OCI-LY1 (cell line): ENCODE results near the gene CDH4.

Experiments
- H2AFZ ChIP-seq: fragments of 200-600 bp; sonication (generic), shearing (Covaris generic); 2 replicates; pipeline ENCODE4 v1.6.0; 2014; ENCODE audit warnings: antibody characterized with exemption, mild to moderate bottlenecking, low read length
- H3F3A ChIP-seq: fragments of 200-600 bp; sonication (generic), shearing (Covaris generic); 2 replicates; pipeline ENCODE4 v1.6.0; 2014; ENCODE audit warnings: mild to moderate bottlenecking, antibody characterized with exemption, low read length, moderate library complexity; ENCODE audit not compliant: insufficient read depth
- H3K27ac ChIP-seq: fragments of 200-600 bp; sonication (generic); 2 replicates; pipeline ENCODE4 v1.5.1; 2014; ENCODE audit warnings: low read length, mixed run types, mild to moderate bottlenecking, low read depth; ENCODE audit not compliant: poor library complexity, severe bottlenecking
- H3K27me3 ChIP-seq: fragments of 200-600 bp; sonication (generic); 2 replicates; pipeline ENCODE4 v1.6.0; 2014; ENCODE audit warnings: antibody characterized with exemption, mild to moderate bottlenecking, low read length, moderate library complexity; ENCODE audit not compliant: insufficient read depth
- H3K36me3 ChIP-seq: fragments of 200-600 bp; sonication (generic); 2 replicates; pipeline ENCODE4 v1.6.1; 2014; ENCODE audit warnings: mild to moderate bottlenecking, antibody characterized with exemption, low read length, moderate library complexity, mixed read lengths; ENCODE audit not compliant: insufficient read depth
- H3K4me1 ChIP-seq: fragments of 200-600 bp; sonication (generic); 2 replicates; pipeline ENCODE4 v1.5.1; 2014; ENCODE audit warnings: mild to moderate bottlenecking, low read length, moderate library complexity; ENCODE audit not compliant: insufficient read depth, severe bottlenecking
- H3K4me2 ChIP-seq: fragments of 200-600 bp; sonication (generic), shearing (Covaris generic); 2 replicates; pipeline ENCODE4 v1.6.1; 2014; ENCODE audit warnings: low read length
- H3K4me3 ChIP-seq: fragments of 200-600 bp; sonication (generic); 2 replicates; pipeline ENCODE4 v1.5.1; 2014; ENCODE audit warnings: low read length, low read depth, mild to moderate bottlenecking, mixed read lengths; ENCODE audit not compliant: poor library complexity, severe bottlenecking
- H3K79me2 ChIP-seq: fragments of 200-600 bp; shearing (Covaris generic); 2 replicates; pipeline ENCODE4 v1.6.1; 2016; ENCODE audit warnings: mixed run types, low read length, mixed read lengths; ENCODE audit not compliant: insufficient read depth
- H3K9ac ChIP-seq: fragments of 200-600 bp; sonication (generic), shearing (Covaris generic); 2 replicates; pipeline ENCODE4 v1.6.1; 2014; ENCODE audit warnings: mild to moderate bottlenecking, low read length, mixed read lengths
- H3K9me2 ChIP-seq: fragments of 200-600 bp; sonication (generic), shearing (Covaris generic); 2 replicates; pipeline ENCODE4 v1.6.1; 2014; ENCODE audit warnings: low read depth, mild to moderate bottlenecking, low read length, mixed read lengths
- H3K9me3 ChIP-seq: fragments of 200-600 bp; shearing (Covaris generic); 2 replicates; pipeline ENCODE4 v1.6.1; 2014; ENCODE audit warnings: low read length, mixed read lengths
- H4K20me1 ChIP-seq: fragments of 200-600 bp; sonication (generic), shearing (Covaris generic); 2 replicates; pipeline ENCODE4 v1.6.0; 2016; ENCODE audit warnings: mild to moderate bottlenecking, low read length; ENCODE audit not compliant: insufficient read depth
- CTCF ChIP-seq: fragments of 200-600 bp; sonication (generic), shearing (Covaris generic); IDR thresholded peaks from 2 replicates; pipeline ENCODE4 v1.5.1; 2017; ENCODE audit warnings: mild to moderate bottlenecking, antibody characterized with exemption, low read length, moderate library complexity, mixed read lengths
- EZH2 ChIP-seq: fragments of 200-600 bp; sonication (generic), shearing (Covaris generic); IDR thresholded peaks from 2 replicates; pipeline ENCODE4 v1.8.0; 2017; ENCODE audit warnings: borderline replicate concordance, mixed run types, mild to moderate bottlenecking, antibody characterized with exemption, low read length, moderate library complexity, mixed read lengths

The CDH4 gene

GRCh38 chr20:61246269-61246668 is 5.8 kb upstream of the CDH4 start:
- TF ChIP-seq EZH2 (no peak), CTCF (no peak)
- Histone ChIP-seq H3K4me2 (no peak overlapping the region), H4K20me1 (no peaks in the 10 kb centered on the region), H3F3A (no peaks in the 10 kb centered on the region), H3K27me3 (no peaks in the 10 kb centered on the region), H2AFZ (no peak overlapping the region), H3K9ac (no peak overlapping the region), H3K79me2 (no peaks in the 10 kb centered on the region), H3K9me2 (no peaks in the 10 kb centered on the region), H3K36me3 (no peaks in the 10 kb centered on the region), H3K9me3 (no peaks in the 10 kb centered on the region), H3K27ac (no peak overlapping the region), H3K4me1 (no peaks in the 10 kb centered on the region), H3K4me3 (no peak overlapping the region)

- Histone ChIP-seq H3K9me3 (no peaks in the 10 kb centered on the region), H2AFZ (no peak overlapping the region), H3F3A (no peaks in the 10 kb centered on the region), H4K20me1 (no peaks in the 10 kb centered on the region), H3K27ac (no peak overlapping the region), H3K4me1 (no peaks in the 10 kb centered on the region), H3K27me3 (no peaks in the 10 kb centered on the region), H3K9me2 (no peaks in the 10 kb centered on the region), H3K4me3 (no peak overlapping the region), H3K79me2 (no peaks in the 10 kb centered on the region), H3K4me2 (no peak overlapping the region), H3K36me3 (no peaks in the 10 kb centered on the region), H3K9ac (no peak overlapping the region)
- TF ChIP-seq CTCF: no peak
- TF ChIP-seq EZH2: no peak
Measured at GRCh38 chr20:61249626-61250025, 2.4 kb upstream of the CDH4 start.

GRCh38 chr20:61252601-61253263 is 671 bp downstream of the CDH4 start:
- H3K27me3 ChIP-seq: no peaks in the 10 kb centered on the region
- H3K9me2 ChIP-seq: no peaks in the 10 kb centered on the region
- no peak overlapping the region for H3K4me2 ChIP-seq
- no peak overlapping the region for H2AFZ ChIP-seq
- H3K4me1 ChIP-seq: no peaks in the 10 kb centered on the region
- H3F3A ChIP-seq: no peaks in the 10 kb centered on the region
- no peaks in the 10 kb centered on the region for H3K36me3 ChIP-seq
- H3K9ac ChIP-seq: no peak overlapping the region
- TF ChIP-seq CTCF: no peak
- no peak overlapping the region for H3K4me3 ChIP-seq
- no peak overlapping the region for H3K27ac ChIP-seq
- no peaks in the 10 kb centered on the region for H3K79me2 ChIP-seq
- no peaks in the 10 kb centered on the region for H3K9me3 ChIP-seq
- H4K20me1 ChIP-seq: no peaks in the 10 kb centered on the region
